22Rv1 (cell line): ENCODE results near the gene SRRM3.
"Not testable (repeated sequence)": the region's sequence is repeated elsewhere in the genome, so short reads cannot be mapped to it uniquely, and the experiment has no call there.

Experiments
- H3K27ac ChIP-seq: fragments of 450-650 bp; 2 replicates; pipeline ENCODE4 v1.5.1; 2017
- CTCF ChIP-seq: fragments of 450-650 bp; IDR thresholded peaks from 2 replicates; pipeline ENCODE4 v1.5.1; 2017; ENCODE audit warnings: mild to moderate bottlenecking
- ZFX ChIP-seq: fragments of 450-650 bp; IDR thresholded peaks from 2 replicates; pipeline ENCODE4 v1.6.1; 2017; ENCODE audit warnings: antibody characterized with exemption, borderline replicate concordance

Gene SRRM3

GRCh38 chr7:76236224-76236623, 34.5 kb downstream of the SRRM3 start:
- H3K27ac ChIP-seq, result no peak overlapping the region

GRCh38 chr7:76238326-76238725, 36.6 kb downstream of the SRRM3 start:
- H3K27ac ChIP-seq, result peak overlapping the region; percentile 31
- TF ChIP-seq CTCF, result no peak
- no peak for TF ChIP-seq ZFX

More at GRCh38 chr7:76236224-76236623, 34.5 kb downstream of the SRRM3 start:
- TF ChIP-seq CTCF (no peak), ZFX (no peak)

- TF ChIP-seq CTCF (no peak), ZFX (no peak)
- no peak overlapping the region for H3K27ac ChIP-seq
These were observed 39.4 kb downstream of the SRRM3 start for GRCh38 chr7:76241141-76241540.

GRCh38 chr7:76242517-76243063, 40.9 kb downstream of the SRRM3 start:
- H3K27ac ChIP-seq, result not testable (repeated sequence)

- peak overlapping the region; percentile 17; the same call in 1 of the 2 replicates for H3K27ac ChIP-seq
- no peak for TF ChIP-seq ZFX
- no peak for TF ChIP-seq CTCF
These were observed 43.2 kb downstream of the SRRM3 start for GRCh38 chr7:76244781-76245391.

GRCh38 chr7:76246804-76247389, 45.2 kb downstream of the SRRM3 start:
- TF ChIP-seq ZFX, result no peak
- peak; percentile 17; the same call in 1 of the 2 replicates for TF ChIP-seq CTCF
- no peak overlapping the region for H3K27ac ChIP-seq

- no peak for TF ChIP-seq ZFX
- no peak for TF ChIP-seq CTCF
- H3K27ac ChIP-seq, result peak overlapping the region; percentile 86
These were observed 46.2 kb downstream of the SRRM3 start for GRCh38 chr7:76247938-76248337.

GRCh38 chr7:76252021-76252420, 50.3 kb downstream of the SRRM3 start:
- TF ChIP-seq CTCF (no peak), ZFX (no peak)
- no peak overlapping the region for H3K27ac ChIP-seq
